T-helper 1 cell treated with Interleukin-12 subunit alpha and Interleukin-12 subunit beta and Interleukin-4 antibody, amounts not matched to agents 30 μg/mL and 1 μg/mL, for 36 hours (primary cell): ENCODE data around the gene DHODH.
"Not testable (repeated sequence)": the region's sequence is repeated elsewhere in the genome, so short reads cannot be mapped to it uniquely, and the experiment has no call there.

Experiments
- H3K27ac Mint-ChIP-seq: one replicate; pipeline ENCODE4 v1.8.0; 2021; ENCODE audit warnings: mild to moderate bottlenecking, mixed read lengths
- H3K27me3 Mint-ChIP-seq: one replicate; pipeline ENCODE4 v1.8.0; 2021; ENCODE audit warnings: low read depth, mixed read lengths
- H3K36me3 Mint-ChIP-seq: one replicate; pipeline ENCODE4 v1.8.0; 2021; ENCODE audit warnings: low read depth, mixed read lengths
- H3K4me1 Mint-ChIP-seq: one replicate; pipeline ENCODE4 v1.8.0; 2021; ENCODE audit warnings: low read depth, mixed read lengths
- H3K4me3 Mint-ChIP-seq: one replicate; pipeline ENCODE4 v1.8.0; 2021; ENCODE audit warnings: mild to moderate bottlenecking, moderate library complexity, mixed read lengths
- H3K9me3 Mint-ChIP-seq: one replicate; pipeline ENCODE4 v1.8.0; 2021; ENCODE audit warnings: mixed read lengths

Gene DHODH

GRCh38 chr16:72055911-72056310 is 47.4 kb downstream of the DHODH start:
- Mint-ChIP-seq H3K27ac (no peak overlapping the region), H3K36me3 (no peaks in the 10 kb centered on the region), H3K27me3 (no peaks in the 10 kb centered on the region), H3K4me3 (no peak overlapping the region), H3K4me1 (no peaks in the 10 kb centered on the region), H3K9me3 (no peaks in the 10 kb centered on the region)

- H3K36me3 Mint-ChIP-seq, H3K9me3 Mint-ChIP-seq, H3K4me1 Mint-ChIP-seq, H3K4me3 Mint-ChIP-seq, H3K27ac Mint-ChIP-seq, H3K27me3 Mint-ChIP-seq: not testable (repeated sequence)
These were observed 48.8 kb downstream of the DHODH start for GRCh38 chr16:72057313-72057712.

GRCh38 chr16:72059060-72059459 is 50.5 kb downstream of the DHODH start:
- not testable (repeated sequence) for H3K27me3 Mint-ChIP-seq, H3K9me3 Mint-ChIP-seq, H3K27ac Mint-ChIP-seq, H3K4me3 Mint-ChIP-seq, H3K36me3 Mint-ChIP-seq, H3K4me1 Mint-ChIP-seq

DNA sequence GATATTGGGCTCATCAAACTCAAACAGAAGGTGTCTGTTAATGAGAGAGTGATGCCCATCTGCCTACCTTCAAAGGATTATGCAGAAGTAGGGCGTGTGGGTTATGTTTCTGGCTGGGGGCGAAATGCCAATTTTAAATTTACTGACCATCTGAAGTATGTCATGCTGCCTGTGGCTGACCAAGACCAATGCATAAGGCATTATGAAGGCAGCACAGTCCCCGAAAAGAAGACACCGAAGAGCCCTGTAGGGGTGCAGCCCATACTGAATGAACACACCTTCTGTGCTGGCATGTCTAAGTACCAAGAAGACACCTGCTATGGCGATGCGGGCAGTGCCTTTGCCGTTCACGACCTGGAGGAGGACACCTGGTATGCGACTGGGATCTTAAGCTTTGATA is 51.9 kb downstream of the DHODH start:
- Mint-ChIP-seq H3K36me3 (no peaks in the 10 kb centered on the region), H3K9me3 (no peaks in the 10 kb centered on the region), H3K4me3 (no peak overlapping the region), H3K27ac (no peak overlapping the region), H3K27me3 (no peaks in the 10 kb centered on the region), H3K4me1 (no peaks in the 10 kb centered on the region)

GRCh38 chr16:72061564-72061963 is 53.0 kb downstream of the DHODH start:
- no peak overlapping the region for H3K4me3 Mint-ChIP-seq
- no peak overlapping the region for H3K27ac Mint-ChIP-seq
- H3K4me1 Mint-ChIP-seq = no peaks in the 10 kb centered on the region
- no peaks in the 10 kb centered on the region for H3K36me3 Mint-ChIP-seq
- H3K27me3 Mint-ChIP-seq = no peaks in the 10 kb centered on the region
- no peaks in the 10 kb centered on the region for H3K9me3 Mint-ChIP-seq

GRCh38 chr16:72064361-72064894 is 55.9 kb downstream of the DHODH start:
- Mint-ChIP-seq H3K36me3 (no peaks in the 10 kb centered on the region), H3K4me1 (no peaks in the 10 kb centered on the region), H3K4me3 (no peak overlapping the region), H3K9me3 (no peaks in the 10 kb centered on the region), H3K27ac (no peak overlapping the region), H3K27me3 (no peaks in the 10 kb centered on the region)

GRCh38 chr16:72066747-72067146 is 58.2 kb downstream of the DHODH start:
- no peak overlapping the region for H3K4me3 Mint-ChIP-seq
- no peaks in the 10 kb centered on the region for H3K36me3 Mint-ChIP-seq
- H3K27me3 Mint-ChIP-seq = no peaks in the 10 kb centered on the region
- H3K27ac Mint-ChIP-seq = no peak overlapping the region
- H3K4me1 Mint-ChIP-seq = no peaks in the 10 kb centered on the region
- no peaks in the 10 kb centered on the region for H3K9me3 Mint-ChIP-seq

DNA sequence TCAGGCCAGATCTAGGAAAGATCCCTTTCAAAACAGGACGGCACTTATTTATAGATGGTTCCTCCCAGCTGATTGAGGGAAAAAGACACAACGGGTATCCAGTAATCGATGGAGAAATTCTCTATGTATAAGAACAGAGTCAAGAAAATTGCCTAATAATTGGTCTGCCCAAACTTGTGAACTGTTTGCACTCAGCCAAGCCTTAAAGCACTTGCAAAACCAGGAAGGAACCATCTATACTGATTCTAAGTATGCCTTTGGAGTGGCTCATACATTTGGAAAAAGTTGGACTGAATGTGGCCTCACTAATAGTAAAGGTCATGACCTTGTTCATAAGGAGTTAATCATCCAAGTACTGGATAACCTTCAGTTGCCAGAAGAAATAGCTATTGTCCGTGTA is 60.4 kb downstream of the DHODH start:
- no peaks in the 10 kb centered on the region for H3K36me3 Mint-ChIP-seq
- no peak overlapping the region for H3K27ac Mint-ChIP-seq
- no peaks in the 10 kb centered on the region for H3K4me1 Mint-ChIP-seq
- H3K9me3 Mint-ChIP-seq = no peaks in the 10 kb centered on the region
- H3K27me3 Mint-ChIP-seq = no peaks in the 10 kb centered on the region
- H3K4me3 Mint-ChIP-seq = no peak overlapping the region

- Mint-ChIP-seq H3K9me3 (no peaks in the 10 kb centered on the region), H3K27ac (no peak overlapping the region), H3K36me3 (no peaks in the 10 kb centered on the region), H3K4me1 (no peaks in the 10 kb centered on the region), H3K4me3 (no peak overlapping the region), H3K27me3 (no peaks in the 10 kb centered on the region)
These were observed 64.2 kb downstream of the DHODH start for GRCh38 chr16:72072514-72073342.

DNA sequence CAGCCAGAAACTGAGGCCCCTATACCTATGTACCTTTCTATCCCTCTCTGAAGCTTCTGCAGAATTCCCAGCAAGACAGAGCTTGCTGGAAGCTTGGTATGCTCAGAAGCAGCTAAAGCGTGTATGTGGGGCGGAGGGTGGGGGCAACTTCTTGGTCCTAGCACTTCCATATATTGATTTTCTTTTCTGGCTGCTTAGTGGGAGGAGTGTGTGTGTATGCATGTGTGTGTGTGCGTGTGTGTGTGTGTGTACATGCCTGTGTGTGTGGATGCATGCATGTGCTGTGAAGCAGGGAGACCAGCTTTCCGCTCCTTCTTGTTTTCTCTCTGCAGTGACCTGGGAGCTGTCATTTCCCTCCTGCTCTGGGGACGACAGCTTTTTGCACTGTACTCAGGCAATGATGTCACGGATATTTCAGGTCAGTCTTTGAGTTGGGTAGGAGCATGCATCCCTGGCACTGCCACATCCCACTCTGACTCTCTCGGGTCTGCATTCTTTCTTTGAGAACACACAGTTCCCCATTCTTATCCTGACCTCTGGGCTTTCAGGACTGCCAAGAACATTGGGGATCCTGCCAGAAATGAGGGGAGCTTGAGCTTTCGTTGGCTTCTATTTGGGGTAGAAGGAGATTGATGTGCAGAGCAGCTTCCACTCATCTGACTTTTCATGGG is 65.2 kb downstream of the DHODH start:
- Mint-ChIP-seq H3K27me3 (no peaks in the 10 kb centered on the region), H3K27ac (no peak overlapping the region), H3K9me3 (no peaks in the 10 kb centered on the region), H3K4me3 (no peak overlapping the region), H3K36me3 (no peaks in the 10 kb centered on the region), H3K4me1 (no peaks in the 10 kb centered on the region)

DNA sequence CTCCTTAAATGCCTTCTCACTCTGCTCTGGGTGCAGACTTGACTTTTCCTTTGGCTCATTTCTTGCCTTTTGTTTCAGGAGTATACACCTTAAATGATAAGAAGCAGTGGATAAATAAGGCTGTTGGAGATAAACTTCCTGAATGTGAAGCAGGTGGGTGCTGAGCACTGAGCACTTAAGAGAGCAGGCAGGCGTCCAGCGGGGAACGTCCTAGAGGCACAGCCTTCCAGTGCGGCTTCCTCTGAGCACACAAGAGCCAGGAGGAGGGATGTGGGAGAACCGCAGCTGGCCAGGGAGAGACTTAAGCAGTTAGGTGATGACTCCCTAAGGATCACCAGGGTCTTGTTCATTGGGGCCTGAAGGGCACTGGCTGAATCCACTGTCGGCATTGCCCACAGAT is 66.5 kb downstream of the DHODH start:
- not testable (repeated sequence) for H3K4me1 Mint-ChIP-seq, H3K36me3 Mint-ChIP-seq, H3K9me3 Mint-ChIP-seq, H3K27ac Mint-ChIP-seq, H3K4me3 Mint-ChIP-seq, H3K27me3 Mint-ChIP-seq
